IMR-90 (cell line): Measurements from ENCODE around the gene FLT1. TPM values are rescaled to one million over a fixed set of nuclear protein-coding genes. Genes with fewer than 3 reads are reported as not detected.
A peak's percentile ranks its signal among the peaks of the same experiment; 100 is the strongest.

Experiments used
- ATAC-seq: fragments of 200-7000 bp; cut with Tn5 transposase; 2 replicates; pipeline ENCODE4 v1.9.1; 2020; ENCODE audit warnings: low read depth, mild to moderate bottlenecking, moderate library complexity
- BruUV-seq: library from RNA; stranded (reverse); fragments of 400-500 nt; replicated peaks from 2 replicates; lab custom pipeline; 2021; lab: Mats Ljungman, UMichigan
- CTCF ChIA-PET: fragments of 300-600 bp; formaldehyde crosslinking; extraction: SDS; loops from one replicate; lab custom pipeline; 2021; ENCODE audit warnings: antibody characterized with exemption; lab: Yijun Ruan, JAX
- POLR2A ChIA-PET: fragments of 300-600 bp; sonication (Branson Sonifier 250); formaldehyde crosslinking; loops from one replicate; lab custom pipeline; 2022; ENCODE audit warnings: antibody characterized with exemption; ENCODE audit not compliant: unreplicated experiment; lab: Charles Lee
- DNase-seq: peaks from one replicate; pipeline ENCODE4 v3.0.0; 2013
- H2AFZ ChIP-seq: replicated peaks from 2 replicates; pipeline ENCODE3; 2013; ENCODE audit warnings: low read length, mild to moderate bottlenecking; ENCODE audit not compliant: poor library complexity
- H2AK5ac ChIP-seq: 2 replicates; pipeline ENCODE4 v1.6.1; 2013; ENCODE audit warnings: low read depth, low read length, inconsistent platforms
- H2AK9ac ChIP-seq: replicated peaks from 2 replicates; pipeline ENCODE3; 2013; ENCODE audit warnings: mild to moderate bottlenecking, low read depth, low read length, moderate library complexity; ENCODE audit not compliant: poor library complexity
- H2BK120ac ChIP-seq: 2 replicates; pipeline ENCODE4 v1.6.1; 2013; ENCODE audit warnings: low read depth, low read length, inconsistent platforms
- H2BK15ac ChIP-seq: 3 replicates; pipeline ENCODE4 v1.6.1; 2013; ENCODE audit warnings: low read depth, low read length, inconsistent platforms
- H2BK20ac ChIP-seq: 2 replicates; pipeline ENCODE4 v1.6.1; 2013; ENCODE audit warnings: low read depth, mild to moderate bottlenecking, inconsistent platforms, low read length, moderate library complexity
- H2BK5ac ChIP-seq: 2 replicates; pipeline ENCODE4 v1.6.1; 2013; ENCODE audit warnings: mild to moderate bottlenecking, low read depth, low read length, inconsistent platforms; ENCODE audit not compliant: poor library complexity, severe bottlenecking
- H3K14ac ChIP-seq: replicated peaks from 2 replicates; pipeline ENCODE4 v1.6.1; 2013; ENCODE audit warnings: low read depth, low read length, inconsistent platforms
- H3K18ac ChIP-seq: 2 replicates; pipeline ENCODE4 v1.6.1; 2013; ENCODE audit warnings: low read depth, low read length, control low read depth
- H3K23ac ChIP-seq: 2 replicates; pipeline ENCODE4 v1.6.1; 2013; ENCODE audit warnings: low read depth, low read length, inconsistent platforms
- H3K27ac ChIP-seq: 2 replicates; pipeline ENCODE4 v1.5.1; 2013; ENCODE audit warnings: mild to moderate bottlenecking, control low read depth, low read length; ENCODE audit not compliant: insufficient read depth
- H3K27me3 ChIP-seq: 2 replicates; pipeline ENCODE4 v1.6.1; 2013; ENCODE audit warnings: low read length; ENCODE audit not compliant: control insufficient read depth, insufficient read depth
- H3K36me3 ChIP-seq: 2 replicates; pipeline ENCODE4 v1.6.1; 2013; ENCODE audit warnings: low read length, mixed read lengths; ENCODE audit not compliant: control insufficient read depth, insufficient read depth
- H3K4ac ChIP-seq: 2 replicates; pipeline ENCODE4 v1.6.1; 2013; ENCODE audit warnings: low read depth, low read length, inconsistent platforms
- H3K4me1 ChIP-seq: 2 replicates; pipeline ENCODE4 v1.6.1; 2013; ENCODE audit warnings: low read length, mixed read lengths; ENCODE audit not compliant: control insufficient read depth, insufficient read depth
- H3K4me2 ChIP-seq: 2 replicates; pipeline ENCODE4 v1.6.1; 2013; ENCODE audit warnings: low read depth, mild to moderate bottlenecking, control low read depth, low read length, moderate library complexity
- H3K4me3 ChIP-seq: 2 replicates; pipeline ENCODE4 v1.5.1; 2013; ENCODE audit warnings: low read depth, mild to moderate bottlenecking, control low read depth, low read length, moderate library complexity; ENCODE audit not compliant: insufficient read depth
- H3K56ac ChIP-seq: 2 replicates; pipeline ENCODE4 v1.6.1; 2013; ENCODE audit warnings: low read length, inconsistent platforms; ENCODE audit not compliant: insufficient read depth; ENCODE audit errors: extremely low read depth
- H3K79me1 ChIP-seq, 2 experiments: 2 replicates each; pipeline ENCODE4 v1.6.1; 2013; ENCODE audit warnings: low read length in 2 of 2, inconsistent platforms in 1 of 2, low read depth in 1 of 2
- H3K9ac ChIP-seq: 2 replicates; pipeline ENCODE4 v1.6.1; 2013; ENCODE audit warnings: low read depth, low read length, control low read depth
- H3K9me1 ChIP-seq: 2 replicates; pipeline ENCODE4 v1.6.1; 2013; ENCODE audit warnings: low read length, inconsistent platforms; ENCODE audit not compliant: insufficient read depth
- H3K9me3 ChIP-seq: 2 replicates; pipeline ENCODE4 v1.6.1; 2013; ENCODE audit warnings: low read length; ENCODE audit not compliant: control insufficient read depth, insufficient read depth
- H4K20me1 ChIP-seq: 2 replicates; pipeline ENCODE4 v1.6.1; 2013; ENCODE audit warnings: low read length, inconsistent platforms; ENCODE audit not compliant: insufficient read depth
- H4K5ac ChIP-seq: 2 replicates; pipeline ENCODE4 v1.6.1; 2013; ENCODE audit warnings: mild to moderate bottlenecking, low read depth, low read length, control low read depth
- H4K8ac ChIP-seq, 2 experiments: 2 replicates each; pipeline ENCODE4 v1.6.1; 2013; ENCODE audit warnings: low read depth in 2 of 2, low read length in 2 of 2, control low read depth in 1 of 2, inconsistent platforms in 1 of 2
- H4K91ac ChIP-seq: 2 replicates; pipeline ENCODE4 v1.6.1; 2013; ENCODE audit warnings: low read depth, low read length, inconsistent platforms; ENCODE audit not compliant: insufficient read depth
- BHLHE40 ChIP-seq: fragments of 150-350 bp; IDR thresholded peaks from 2 replicates; pipeline ENCODE4 v1.6.1; 2016; ENCODE audit warnings: mild to moderate bottlenecking, low read depth, low read length
- MAFK ChIP-seq: IDR thresholded peaks from 2 replicates; pipeline ENCODE4 v1.6.1; 2012; ENCODE audit warnings: low read depth, low read length, improper control_type of control experiment
- WGBS, 2 experiments: methylation state at CpG; one replicate each; pipeline versions ENCODE4 v1.1.5 to v1.1.7; 2013; ENCODE audit warnings: missing lambda C conversion rate in 2 of 2; ENCODE audit not compliant: insufficient read length in 1 of 2; ENCODE audit errors: extremely low coverage in 2 of 2; 5-methylcytosine and 5-hydroxymethylcytosine counted together
- dilution Hi-C: fragments of 300-500 bp; cut with HindIII; formaldehyde crosslinking; loops from one replicate; pipeline ENCODE4 v1.14.3; 2018; ENCODE audit warnings: low sequenced_read_pairs; ENCODE audit not compliant: unreplicated experiment
- in situ Hi-C: fragments of 300-500 bp; cut with MboI; formaldehyde crosslinking; loops from 3 replicates; pipeline ENCODE4 v1.14.3; 2019; ENCODE audit warnings: low sequenced_read_pairs, inconsistent platforms, mixed read lengths
- intact Hi-C: fragments of 100-400 bp; cut with micrococcal nuclease; formaldehyde crosslinking; loops from 2 replicates; pipeline ENCODE4 v1.10.0; 2022
- polyA plus RNA-seq, 3 experiments: library from polyadenylated mRNA; depleted of rRNA; stranded (reverse); fragments of >200 nt; gene quantifications; 2 replicates each; pipeline ENCODE4 v1.2.3, GENCODE V29; 2012; ENCODE audit warnings: low replicate concordance in 1 of 3
- total RNA-seq: library from RNA; depleted of rRNA; stranded (reverse); fragments of >200 nt; gene quantifications from 2 replicates; pipeline ENCODE4 v1.2.3, GENCODE V29; 2012

The FLT1 gene
- total and polyA plus RNA-seq, 2 of the 4 experiments (the other 2 are of a cell fraction), result 4.5 to 10.4 TPM

DNA sequence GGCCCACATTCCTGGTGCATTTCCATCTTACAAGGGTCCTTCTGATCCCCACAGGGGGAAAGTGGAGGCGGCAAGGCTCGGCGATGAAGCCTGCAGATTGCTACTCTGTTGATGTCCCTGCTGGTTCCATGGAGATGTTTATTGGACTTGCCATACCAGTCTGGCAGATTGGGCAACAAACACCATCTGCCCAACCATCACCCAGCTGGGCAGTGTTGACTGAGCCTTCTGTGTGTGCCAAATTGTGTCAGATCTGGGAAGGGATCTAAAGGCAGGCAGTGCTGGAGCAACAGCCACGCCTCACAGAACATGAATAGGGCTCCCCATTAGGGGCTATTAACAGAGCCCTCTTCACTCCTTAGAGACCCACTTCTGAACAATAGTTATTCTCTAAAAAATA lies 35.0 kb downstream of the FLT1 start:
- ChIA-PET POLR2A (no interaction called here), CTCF (no interaction called here)
- Histone ChIP-seq H4K91ac (no peak overlapping the region), H3K27me3 (no peaks in the 10 kb centered on the region), H3K4ac (no peak overlapping the region), H4K8ac (no peak overlapping the region), H3K9me3 (no peaks in the 10 kb centered on the region), H3K9ac (no peak overlapping the region), H3K79me1 (peaks cover 0 to 5% of the 10 kb centered on the region in 2 experiments; a peak in 1 of 4 replicates), H3K9me1 (peaks cover 4% of the 10 kb centered on the region), H2AK5ac (no peak overlapping the region), H4K20me1 (no peaks in the 10 kb centered on the region), H2BK20ac (no peak overlapping the region), H2AFZ (peak overlapping the region; percentile 60), H4K5ac (no peak overlapping the region), H2BK120ac (no peak overlapping the region), H3K4me3 (no peak overlapping the region), H3K18ac (no peak overlapping the region), H2AK9ac (no peak overlapping the region), H3K27ac (no peak overlapping the region), H3K4me2 (no peak overlapping the region), H2BK15ac (no peak overlapping the region), H3K14ac (no peak overlapping the region), H3K36me3 (no peaks in the 10 kb centered on the region), H2BK5ac (no peak overlapping the region), H3K56ac (no peak overlapping the region), H3K23ac (no peak overlapping the region), H3K4me1 (no peaks in the 10 kb centered on the region)
- WGBS, 2 experiments, result no CpG with 5 or more reads among the region's 4 CpGs
- no peak for DNase-seq
- dilution Hi-C loops (no loop called here), intact Hi-C loops (no loop called here), in situ Hi-C loops (no loop called here)
- ATAC-seq, result no peak
- TF ChIP-seq MAFK, result no peak
- TF ChIP-seq BHLHE40, result no peak
- no TSS peak for BruUV-seq
